Measurements from ENCODE around the gene AFF3. TPM values are rescaled to one million over a fixed set of nuclear protein-coding genes. Genes with fewer than 3 reads are reported as not detected.

The AFF3 gene
- total RNA-seq, 6 experiments from 2014 or later: 0.80 to 8.2 (median 6.8) TPM

GRCh38 chr2:100018341-100019193 is 123.8 kb downstream of the AFF3 start:
- H3K27ac Mint-ChIP-seq: peak overlapping the region; percentile 79
- H3K27me3 Mint-ChIP-seq (ENCODE audit: insufficient read depth): no peaks in the 10 kb centered on the region; the same call in none of the 2 replicates
- H3K4me1 Mint-ChIP-seq (ENCODE audit: low read depth): peaks cover 11% of the 10 kb centered on the region
- no peak for TF ChIP-seq CTCF (IDR thresholded peaks at IDR 0.05)
- peak; percentile 50 for DNase-seq
- H3K36me3 Mint-ChIP-seq (ENCODE audit: low read depth): peaks cover 9% of the 10 kb centered on the region
- peak overlapping the region; percentile 79 for H3K4me3 Mint-ChIP-seq
- H3K9me3 Mint-ChIP-seq: no peaks in the 10 kb centered on the region

GRCh38 chr2:100017633-100018032 is 124.8 kb downstream of the AFF3 start:
- no peak overlapping the region for H3K27ac Mint-ChIP-seq
- no peak overlapping the region for H3K4me3 Mint-ChIP-seq
- peaks cover 19% of the 10 kb centered on the region for H3K4me1 Mint-ChIP-seq (ENCODE audit: low read depth)
- TF ChIP-seq CTCF (IDR thresholded peaks at IDR 0.05): no peak
- DNase-seq: peak; percentile 28
- no peaks in the 10 kb centered on the region for H3K9me3 Mint-ChIP-seq
- peaks cover 9% of the 10 kb centered on the region for H3K36me3 Mint-ChIP-seq (ENCODE audit: low read depth)
- H3K27me3 Mint-ChIP-seq (ENCODE audit: insufficient read depth): no peaks in the 10 kb centered on the region; the same call in none of the 2 replicates

- no peak for DNase-seq
- peaks cover 28% of the 10 kb centered on the region for H3K4me1 Mint-ChIP-seq (ENCODE audit: low read depth)
- no peak for TF ChIP-seq CTCF (IDR thresholded peaks at IDR 0.05)
- H3K4me3 Mint-ChIP-seq: no peak overlapping the region
- peaks cover 9% of the 10 kb centered on the region for H3K36me3 Mint-ChIP-seq (ENCODE audit: low read depth)
- H3K27me3 Mint-ChIP-seq (ENCODE audit: insufficient read depth): no peaks in the 10 kb centered on the region; the same call in none of the 2 replicates
- no peak overlapping the region for H3K27ac Mint-ChIP-seq
- H3K9me3 Mint-ChIP-seq: no peaks in the 10 kb centered on the region
These were observed 125.6 kb downstream of the AFF3 start for GRCh38 chr2:100016756-100017155.

GRCh38 chr2:100015849-100016248 is 126.5 kb downstream of the AFF3 start:
- H3K27me3 Mint-ChIP-seq (ENCODE audit: insufficient read depth): no peaks in the 10 kb centered on the region; the same call in none of the 2 replicates
- TF ChIP-seq CTCF (IDR thresholded peaks at IDR 0.05): no peak
- no peak for DNase-seq
- no peak overlapping the region for H3K4me3 Mint-ChIP-seq
- no peaks in the 10 kb centered on the region for H3K9me3 Mint-ChIP-seq
- peaks cover 37% of the 10 kb centered on the region for H3K4me1 Mint-ChIP-seq (ENCODE audit: low read depth)
- no peak overlapping the region for H3K27ac Mint-ChIP-seq
- peaks cover 7% of the 10 kb centered on the region for H3K36me3 Mint-ChIP-seq (ENCODE audit: low read depth)

- Mint-ChIP-seq H3K27ac (peak overlapping the region; percentile 75), H3K4me3 (no peak overlapping the region), H3K36me3 (ENCODE audit: low read depth) (no peaks in the 10 kb centered on the region), H3K4me1 (ENCODE audit: low read depth) (peaks cover 55% of the 10 kb centered on the region), H3K27me3 (ENCODE audit: insufficient read depth) (no peaks in the 10 kb centered on the region), H3K9me3 (no peaks in the 10 kb centered on the region)
- TF ChIP-seq CTCF (IDR thresholded peaks at IDR 0.05): peak; percentile 46
- peak; percentile 87 for DNase-seq
These were observed 128.3 kb downstream of the AFF3 start for GRCh38 chr2:100013892-100014677.

Data from HFFc6 (cell line).